ENCODE results near the gene SMCHD1. TPM values are rescaled to one million over a fixed set of nuclear protein-coding genes. Genes with fewer than 3 reads are reported as not detected.
"Not testable (repeated sequence)": the region's sequence is repeated elsewhere in the genome, so short reads cannot be mapped to it uniquely, and the experiment has no call there.

SMCHD1 gene
- total RNA-seq, 1 donor from 2014 or later: 102 TPM

DNA sequence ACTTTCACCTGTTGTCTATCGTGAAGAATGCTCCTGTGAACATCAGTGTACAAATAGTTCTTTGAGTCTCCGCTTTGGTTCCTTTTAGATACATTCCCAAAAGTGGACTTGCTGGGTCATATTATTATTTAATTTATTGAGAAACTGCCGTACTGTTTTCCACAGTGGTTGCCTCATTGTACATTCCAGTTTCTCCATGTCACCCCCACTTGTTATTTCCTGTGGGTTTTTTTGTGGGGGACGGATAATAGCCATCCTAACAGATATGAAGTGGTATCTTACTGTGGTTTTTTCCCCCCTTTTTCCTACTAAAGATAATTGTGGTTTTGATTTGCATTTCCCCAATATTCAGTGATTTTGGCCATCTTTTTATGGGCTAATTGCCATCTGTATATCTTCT, 53.8 kb downstream of the SMCHD1 start:
- H3K4me1 ChIP-seq (ENCODE audit: control insufficient read depth in 3 of 3, insufficient read depth in 3 of 3, low read length in 3 of 3): no peaks in the 10 kb centered on the region
- H3K27me3 ChIP-seq (ENCODE audit: control insufficient read depth in 3 of 3, insufficient read depth in 3 of 3, low read length in 3 of 3): no peaks in the 10 kb centered on the region
- no peak overlapping the region for H3K4me3 ChIP-seq (ENCODE audit: low read length in 3 of 3)
- no peak overlapping the region for H3K27ac ChIP-seq (ENCODE audit: low read depth, low read length)
- H3K9me3 ChIP-seq (ENCODE audit: control insufficient read depth in 3 of 3, low read length in 3 of 3): no peaks in the 10 kb centered on the region
- no peak overlapping the region for H3K9ac ChIP-seq (ENCODE audit: low read depth in 1 of 3, low read length in 3 of 3)
- peaks cover 10 to 35% (median 30%) of the 10 kb centered on the region in 3 donors for H3K36me3 ChIP-seq (ENCODE audit: control insufficient read depth in 3 of 3, insufficient read depth in 3 of 3, low read length in 3 of 3)

GRCh38 chr18:2714140-2714539, 58.6 kb downstream of the SMCHD1 start:
- Histone ChIP-seq H3K36me3 (ENCODE audit: control insufficient read depth in 3 of 3, insufficient read depth in 3 of 3, low read length in 3 of 3) (peaks cover 12 to 25% (median 18%) of the 10 kb centered on the region in 3 donors), H3K27ac (ENCODE audit: low read depth, low read length) (no peak overlapping the region), H3K9ac (ENCODE audit: low read depth in 1 of 3, low read length in 3 of 3) (no peak overlapping the region), H3K27me3 (ENCODE audit: control insufficient read depth in 3 of 3, insufficient read depth in 3 of 3, low read length in 3 of 3) (no peaks in the 10 kb centered on the region), H3K4me1 (ENCODE audit: control insufficient read depth in 3 of 3, insufficient read depth in 3 of 3, low read length in 3 of 3) (peaks cover 15 to 17% (median 16%) of the 10 kb centered on the region in 3 donors), H3K9me3 (ENCODE audit: control insufficient read depth in 3 of 3, low read length in 3 of 3) (no peaks in the 10 kb centered on the region), H3K4me3 (ENCODE audit: low read length in 3 of 3) (no peak overlapping the region)

GRCh38 chr18:2715990-2716389, 60.5 kb downstream of the SMCHD1 start:
- H3K36me3 ChIP-seq (ENCODE audit: control insufficient read depth in 3 of 3, insufficient read depth in 3 of 3, low read length in 3 of 3): peaks cover 12 to 21% (median 21%) of the 10 kb centered on the region in 3 donors
- H3K9me3 ChIP-seq (ENCODE audit: control insufficient read depth in 3 of 3, low read length in 3 of 3): no peaks in the 10 kb centered on the region
- peak overlapping the region in 1 of 3 donors; percentile 42 for H3K4me3 ChIP-seq (ENCODE audit: low read length in 3 of 3)
- peaks cover 15 to 17% (median 16%) of the 10 kb centered on the region in 3 donors for H3K4me1 ChIP-seq (ENCODE audit: control insufficient read depth in 3 of 3, insufficient read depth in 3 of 3, low read length in 3 of 3)
- no peaks in the 10 kb centered on the region for H3K27me3 ChIP-seq (ENCODE audit: control insufficient read depth in 3 of 3, insufficient read depth in 3 of 3, low read length in 3 of 3)
- no peak overlapping the region for H3K9ac ChIP-seq (ENCODE audit: low read depth in 1 of 3, low read length in 3 of 3)
- H3K27ac ChIP-seq (ENCODE audit: low read depth, low read length): no peak overlapping the region

DNA sequence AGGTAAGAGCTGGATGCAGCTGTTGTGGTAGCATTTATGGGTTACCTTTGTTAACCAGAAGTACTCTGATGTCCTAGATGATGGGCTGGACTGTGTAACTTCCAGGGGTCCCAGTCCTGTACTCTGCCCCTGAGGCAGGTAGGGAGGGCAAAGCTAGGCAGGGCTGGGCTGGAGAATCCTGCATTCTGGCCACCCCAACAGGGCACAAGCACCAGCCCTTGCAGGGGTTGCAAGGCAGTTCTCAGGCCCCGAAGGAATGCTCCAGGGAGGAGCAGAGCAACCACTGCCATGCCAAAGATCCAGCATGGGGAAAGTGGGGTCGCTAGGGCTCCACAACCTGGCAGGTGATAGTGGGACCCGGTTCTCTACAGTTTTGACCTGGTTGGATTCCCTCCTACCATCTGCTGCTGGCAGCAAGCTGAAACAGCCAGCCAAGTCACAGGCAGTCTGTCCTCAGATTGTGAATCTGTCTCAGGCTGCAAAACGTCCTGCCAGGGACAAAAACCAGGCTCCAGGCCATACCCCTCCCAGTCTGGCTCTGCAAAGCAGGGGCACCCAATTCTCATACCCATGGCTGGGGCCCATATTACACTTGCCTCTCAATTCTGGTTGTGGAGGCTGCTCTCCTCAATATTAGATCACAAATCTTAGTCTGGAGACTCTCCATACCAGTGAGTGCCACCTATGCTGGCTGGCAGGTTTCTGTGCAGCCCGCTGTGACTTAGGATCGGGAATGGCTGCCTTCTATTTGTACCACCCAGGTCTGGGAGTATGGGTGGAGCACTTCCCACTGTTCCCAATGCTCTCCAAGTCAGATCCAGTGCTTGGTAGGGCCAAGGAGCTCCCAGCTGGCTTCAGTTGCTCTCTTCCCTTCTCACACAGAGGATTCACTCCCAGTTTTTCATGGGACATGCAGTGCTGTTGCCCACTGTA, 61.1 kb downstream of the SMCHD1 start:
- H3K27me3 ChIP-seq (ENCODE audit: control insufficient read depth in 3 of 3, insufficient read depth in 3 of 3, low read length in 3 of 3): no peaks in the 10 kb centered on the region
- peaks cover 15 to 17% (median 16%) of the 10 kb centered on the region in 3 donors for H3K4me1 ChIP-seq (ENCODE audit: control insufficient read depth in 3 of 3, insufficient read depth in 3 of 3, low read length in 3 of 3)
- H3K4me3 ChIP-seq (ENCODE audit: low read length in 3 of 3): peak overlapping the region in 1 of 3 donors; percentile 42
- H3K9me3 ChIP-seq (ENCODE audit: control insufficient read depth in 3 of 3, low read length in 3 of 3): no peaks in the 10 kb centered on the region
- H3K27ac ChIP-seq (ENCODE audit: low read depth, low read length): no peak overlapping the region
- peaks cover 10 to 23% (median 22%) of the 10 kb centered on the region in 3 donors for H3K36me3 ChIP-seq (ENCODE audit: control insufficient read depth in 3 of 3, insufficient read depth in 3 of 3, low read length in 3 of 3)
- peak overlapping the region in 2 of 3 donors; percentile 9 to 40 for H3K9ac ChIP-seq (ENCODE audit: low read depth in 1 of 3, low read length in 3 of 3)

DNA sequence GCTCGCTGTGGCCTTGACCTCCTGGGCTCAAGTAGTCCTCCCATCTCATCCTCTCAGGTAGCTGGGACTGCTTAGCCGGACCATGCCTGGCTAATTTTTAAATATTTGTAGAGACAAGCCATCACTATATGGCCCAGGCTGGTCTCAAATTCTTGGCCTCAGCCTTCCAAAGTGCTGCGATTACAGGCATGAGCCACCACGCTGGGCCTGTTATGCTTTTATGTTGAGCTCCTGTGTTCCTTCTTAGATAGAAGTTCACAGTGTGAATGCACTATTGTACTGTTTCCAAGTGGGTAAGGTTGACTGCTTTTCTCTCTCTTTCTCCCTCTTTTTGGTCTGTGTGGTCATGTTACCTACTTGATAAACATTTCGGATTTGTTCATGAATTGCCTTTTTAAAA, 61.9 kb downstream of the SMCHD1 start:
- Histone ChIP-seq H3K27me3 (ENCODE audit: control insufficient read depth in 3 of 3, insufficient read depth in 3 of 3, low read length in 3 of 3) (no peaks in the 10 kb centered on the region), H3K36me3 (ENCODE audit: control insufficient read depth in 3 of 3, insufficient read depth in 3 of 3, low read length in 3 of 3) (peaks cover 7 to 21% (median 20%) of the 10 kb centered on the region in 3 donors), H3K9me3 (ENCODE audit: control insufficient read depth in 3 of 3, low read length in 3 of 3) (no peaks in the 10 kb centered on the region), H3K4me1 (ENCODE audit: control insufficient read depth in 3 of 3, insufficient read depth in 3 of 3, low read length in 3 of 3) (peaks cover 15 to 17% (median 16%) of the 10 kb centered on the region in 3 donors), H3K27ac (ENCODE audit: low read depth, low read length) (no peak overlapping the region), H3K4me3 (ENCODE audit: low read length in 3 of 3) (no peak overlapping the region), H3K9ac (ENCODE audit: low read depth in 1 of 3, low read length in 3 of 3) (peak overlapping the region in 1 of 3 donors; percentile 9)

DNA sequence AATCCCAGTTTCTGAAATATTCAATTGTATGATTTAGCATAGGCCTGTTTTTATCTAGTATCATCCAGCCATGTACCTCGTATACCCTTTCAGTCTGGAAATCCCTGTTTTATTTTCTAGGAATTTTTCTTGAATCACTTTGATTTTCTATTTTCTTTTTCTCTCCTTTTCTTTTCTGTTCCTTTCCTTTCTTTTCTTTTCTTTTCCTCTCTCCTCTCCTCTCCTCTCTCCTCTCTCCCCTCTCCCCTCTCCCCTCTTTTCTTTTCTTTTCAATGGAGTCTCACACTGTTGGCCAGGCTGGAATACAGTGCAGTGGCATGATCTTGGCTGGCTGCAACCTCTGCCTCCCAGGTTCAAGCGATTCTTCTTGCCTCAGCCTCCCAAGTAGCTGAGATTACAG, 63.5 kb downstream of the SMCHD1 start:
- Histone ChIP-seq H3K27me3 (ENCODE audit: control insufficient read depth in 3 of 3, insufficient read depth in 3 of 3, low read length in 3 of 3) (no peaks in the 10 kb centered on the region), H3K9ac (ENCODE audit: low read depth in 1 of 3, low read length in 3 of 3) (no peak overlapping the region), H3K4me1 (ENCODE audit: control insufficient read depth in 3 of 3, insufficient read depth in 3 of 3, low read length in 3 of 3) (peaks cover 15 to 17% (median 16%) of the 10 kb centered on the region in 3 donors)

GRCh38 chr18:2723207-2723606, 67.7 kb downstream of the SMCHD1 start:
- Histone ChIP-seq H3K4me1 (ENCODE audit: control insufficient read depth in 3 of 3, insufficient read depth in 3 of 3, low read length in 3 of 3) (no peaks in the 10 kb centered on the region), H3K27ac (ENCODE audit: low read depth, low read length) (no peak overlapping the region), H3K9ac (ENCODE audit: low read depth in 1 of 3, low read length in 3 of 3) (no peak overlapping the region), H3K4me3 (ENCODE audit: low read length in 3 of 3) (no peak overlapping the region), H3K27me3 (ENCODE audit: control insufficient read depth in 3 of 3, insufficient read depth in 3 of 3, low read length in 3 of 3) (no peaks in the 10 kb centered on the region), H3K9me3 (ENCODE audit: control insufficient read depth in 3 of 3, low read length in 3 of 3) (no peaks in the 10 kb centered on the region), H3K36me3 (ENCODE audit: control insufficient read depth in 3 of 3, insufficient read depth in 3 of 3, low read length in 3 of 3) (peaks cover 4 to 21% (median 14%) of the 10 kb centered on the region in 3 donors)

More for the DNA sequence above, 63.5 kb downstream of the SMCHD1 start:
- Histone ChIP-seq H3K9me3 (ENCODE audit: control insufficient read depth in 3 of 3, low read length in 3 of 3) (no peaks in the 10 kb centered on the region), H3K27ac (ENCODE audit: low read depth, low read length) (no peak overlapping the region), H3K36me3 (ENCODE audit: control insufficient read depth in 3 of 3, insufficient read depth in 3 of 3, low read length in 3 of 3) (peaks cover 5 to 20% (median 17%) of the 10 kb centered on the region in 3 donors), H3K4me3 (ENCODE audit: low read length in 3 of 3) (no peak overlapping the region)

DNA sequence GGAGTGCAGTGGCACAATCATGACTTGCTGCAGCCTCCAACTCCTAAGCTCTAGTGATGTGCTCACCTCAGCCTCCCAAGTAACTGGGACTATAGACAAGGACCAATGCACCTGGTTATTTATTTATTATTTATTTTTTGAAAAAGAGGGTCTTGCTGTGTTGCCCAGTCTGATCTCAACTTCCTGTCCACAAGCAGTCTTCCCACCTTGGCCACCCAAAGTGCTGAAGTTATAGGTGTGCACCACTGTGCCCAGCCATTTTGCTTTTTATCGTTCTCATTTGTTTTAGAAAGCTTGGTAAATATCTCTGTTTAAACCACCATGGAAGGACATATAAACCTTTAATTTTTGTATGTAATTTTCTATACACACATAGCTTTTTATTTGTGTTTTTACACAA, 74.2 kb downstream of the SMCHD1 start:
- Histone ChIP-seq H3K9ac (ENCODE audit: low read depth in 1 of 3, low read length in 3 of 3) (no peak overlapping the region), H3K27me3 (ENCODE audit: control insufficient read depth in 3 of 3, insufficient read depth in 3 of 3, low read length in 3 of 3) (no peaks in the 10 kb centered on the region), H3K9me3 (ENCODE audit: control insufficient read depth in 3 of 3, low read length in 3 of 3) (no peaks in the 10 kb centered on the region), H3K36me3 (ENCODE audit: control insufficient read depth in 3 of 3, insufficient read depth in 3 of 3, low read length in 3 of 3) (peaks cover 14 to 35% (median 26%) of the 10 kb centered on the region in 3 donors), H3K27ac (ENCODE audit: low read depth, low read length) (no peak overlapping the region), H3K4me3 (ENCODE audit: low read length in 3 of 3) (no peak overlapping the region), H3K4me1 (ENCODE audit: control insufficient read depth in 3 of 3, insufficient read depth in 3 of 3, low read length in 3 of 3) (no peaks in the 10 kb centered on the region)

GRCh38 chr18:2736823-2737222, 81.3 kb downstream of the SMCHD1 start:
- H3K27me3 ChIP-seq (ENCODE audit: control insufficient read depth in 3 of 3, insufficient read depth in 3 of 3, low read length in 3 of 3): no peaks in the 10 kb centered on the region
- H3K27ac ChIP-seq (ENCODE audit: low read depth, low read length): no peak overlapping the region
- no peak overlapping the region for H3K9ac ChIP-seq (ENCODE audit: low read depth in 1 of 3, low read length in 3 of 3)
- no peaks in the 10 kb centered on the region for H3K4me1 ChIP-seq (ENCODE audit: control insufficient read depth in 3 of 3, insufficient read depth in 3 of 3, low read length in 3 of 3)
- H3K36me3 ChIP-seq (ENCODE audit: control insufficient read depth in 3 of 3, insufficient read depth in 3 of 3, low read length in 3 of 3): peaks cover 12 to 47% (median 39%) of the 10 kb centered on the region in 3 donors
- H3K9me3 ChIP-seq (ENCODE audit: control insufficient read depth in 3 of 3, low read length in 3 of 3): no peaks in the 10 kb centered on the region
- no peak overlapping the region for H3K4me3 ChIP-seq (ENCODE audit: low read length in 3 of 3)

DNA sequence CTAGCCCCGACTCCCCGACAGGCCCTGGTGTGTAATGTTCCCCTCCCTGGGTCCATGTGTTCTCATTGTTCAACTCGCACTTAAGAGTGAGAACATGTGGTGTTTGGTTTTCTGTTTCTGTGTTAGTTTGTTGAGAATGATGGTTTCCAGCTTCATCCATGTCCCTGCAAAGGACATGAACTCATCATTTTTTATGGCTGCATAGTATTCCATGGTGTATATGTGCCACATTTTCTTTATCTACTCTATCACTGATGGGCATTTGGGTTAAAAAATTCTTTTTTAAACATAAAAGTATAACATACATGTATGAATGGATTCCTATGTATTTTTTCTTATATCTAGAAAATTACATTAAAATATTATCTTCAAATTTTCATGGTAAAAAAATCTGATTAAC, 84.6 kb downstream of the SMCHD1 start:
- H3K36me3 ChIP-seq (ENCODE audit: control insufficient read depth in 3 of 3, insufficient read depth in 3 of 3, low read length in 3 of 3): peaks cover 6 to 43% (median 33%) of the 10 kb centered on the region in 3 donors
- H3K9me3 ChIP-seq (ENCODE audit: control insufficient read depth in 3 of 3, low read length in 3 of 3); H3K27ac ChIP-seq (ENCODE audit: low read depth, low read length); H3K27me3 ChIP-seq (ENCODE audit: control insufficient read depth in 3 of 3, insufficient read depth in 3 of 3, low read length in 3 of 3); H3K4me1 ChIP-seq (ENCODE audit: control insufficient read depth in 3 of 3, insufficient read depth in 3 of 3, low read length in 3 of 3); H3K4me3 ChIP-seq (ENCODE audit: low read length in 3 of 3); H3K9ac ChIP-seq (ENCODE audit: low read depth in 1 of 3, low read length in 3 of 3): not testable (repeated sequence)

Data from skeletal muscle tissue (tissue), 4 donors.